Left forelimb (tissue), 1 donor: Measurements from ENCODE around the gene CARF.
A peak's percentile ranks its signal among the peaks of the same experiment; 100 is the strongest.
"Not testable (repeated sequence)": the region's sequence is repeated elsewhere in the genome, so short reads cannot be mapped to it uniquely, and the experiment has no call there.

Source experiments
- DNase-seq: peaks from one replicate; pipeline ENCODE4 v3.0.0-alpha.2; 2018; ENCODE audit warnings: low spot score

CARF gene, protein sequence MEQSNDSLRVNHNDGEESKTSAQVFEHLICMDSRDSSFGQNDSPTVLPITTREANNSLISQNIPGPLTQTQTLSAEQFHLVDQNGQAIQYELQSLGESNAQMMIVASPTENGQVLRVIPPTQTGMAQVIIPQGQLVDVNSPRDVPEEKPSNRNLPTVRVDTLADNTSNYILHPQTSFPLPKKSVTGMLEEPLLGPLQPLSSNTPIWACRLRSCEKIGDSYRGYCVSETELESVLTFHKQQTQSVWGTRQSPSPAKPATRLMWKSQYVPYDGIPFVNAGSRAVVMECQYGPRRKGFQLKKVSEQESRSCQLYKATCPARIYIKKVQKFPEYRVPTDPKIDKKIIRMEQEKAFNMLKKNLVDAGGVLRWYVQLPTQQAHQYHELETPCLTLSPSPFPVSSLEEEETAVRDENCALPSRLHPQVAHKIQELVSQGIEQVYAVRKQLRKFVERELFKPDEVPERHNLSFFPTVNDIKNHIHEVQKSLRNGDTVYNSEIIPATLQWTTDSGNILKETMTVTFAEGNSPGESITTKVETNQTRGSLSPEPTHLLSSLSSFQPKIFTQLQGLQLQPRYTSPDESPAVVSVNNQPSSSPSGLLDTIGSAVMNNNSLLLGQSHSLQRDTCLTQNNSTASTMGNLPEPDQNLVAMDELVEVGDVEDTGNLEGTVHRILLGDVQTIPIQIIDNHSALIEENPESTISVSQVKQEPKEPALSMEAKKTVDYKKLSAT

GRCh38 chr2:202911512-202912341 is at the start of gene CARF, which contains the start of gene WDR12:
Gene CARF, plus strand, starts transcription at chr2:202912275. Its CDS starts 29,628 bp downstream, at chr2:202941903.
Gene WDR12, minus strand, starts transcription at chr2:202911673. Its CDS starts 197 bp downstream, at chr2:202911476.
- peak; percentile 92 for DNase-seq

DNA sequence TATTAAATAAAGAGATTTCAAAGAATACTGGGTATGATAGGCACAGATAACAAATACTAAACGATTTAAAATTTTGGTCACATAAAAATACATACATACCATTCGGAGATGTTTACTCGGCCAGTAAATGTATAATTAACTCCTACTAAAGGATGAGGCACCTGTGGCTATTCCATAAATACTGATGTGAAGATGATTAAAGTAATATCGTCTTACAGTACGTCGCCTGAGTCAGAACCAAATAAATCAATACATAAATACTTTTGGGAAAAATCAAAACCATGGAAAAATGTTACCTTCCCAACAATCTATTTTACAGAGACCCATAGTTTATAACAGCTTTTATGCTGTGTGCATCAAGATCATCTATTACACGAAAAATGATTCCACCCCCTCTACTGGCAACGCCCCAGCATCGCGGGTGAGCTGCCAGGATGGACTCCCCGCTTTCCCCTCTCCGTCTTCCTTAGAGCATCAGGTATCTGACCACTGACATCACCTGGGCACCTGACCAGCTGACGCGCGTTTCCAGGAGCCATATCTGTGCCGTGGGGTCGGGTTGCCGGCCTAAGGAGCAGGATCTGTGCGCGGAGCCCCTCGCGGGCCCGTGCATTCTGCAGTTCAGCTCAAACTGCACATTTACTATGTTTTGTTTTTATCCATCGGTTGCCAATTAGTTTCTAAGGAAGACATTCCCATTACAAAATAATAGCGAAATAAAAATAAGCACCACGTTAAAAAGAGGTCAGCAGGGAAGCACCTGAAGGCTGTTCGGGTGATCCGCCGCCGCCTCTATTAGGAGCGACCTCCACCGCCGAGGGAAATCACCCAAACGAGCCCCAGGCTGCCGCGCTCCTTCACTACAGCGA is 41.4 kb upstream of the CARF start:
- DNase-seq, result peak; percentile 79

GRCh38 chr2:202871300-202872141 is 40.6 kb upstream of the CARF start, which contains the start of gene ICA1L:
Gene ICA1L, minus strand, starts transcription at chr2:202871766. Its CDS starts 42,757 bp downstream, at chr2:202829009.
- peak; percentile 87 for DNase-seq

DNA sequence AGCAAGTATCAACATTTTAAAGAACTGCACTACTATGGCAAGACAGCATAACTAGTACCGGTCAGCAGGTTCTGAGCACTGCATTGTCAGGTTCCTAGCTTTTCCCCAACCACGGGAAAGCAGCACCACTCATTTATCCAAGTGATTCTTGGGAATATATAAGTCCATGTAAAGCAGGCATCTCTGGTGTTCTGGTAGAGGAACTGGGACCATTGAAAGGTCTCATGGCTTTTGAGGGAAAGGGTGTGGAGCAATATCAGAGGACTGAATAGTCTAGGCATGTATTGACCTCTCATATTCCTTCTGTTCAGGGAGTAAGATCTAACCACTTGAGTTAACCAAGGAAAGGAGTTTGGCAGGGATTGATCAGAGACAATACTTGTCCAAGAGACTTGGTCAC is 34.4 kb upstream of the CARF start:
- no peak for DNase-seq

DNA sequence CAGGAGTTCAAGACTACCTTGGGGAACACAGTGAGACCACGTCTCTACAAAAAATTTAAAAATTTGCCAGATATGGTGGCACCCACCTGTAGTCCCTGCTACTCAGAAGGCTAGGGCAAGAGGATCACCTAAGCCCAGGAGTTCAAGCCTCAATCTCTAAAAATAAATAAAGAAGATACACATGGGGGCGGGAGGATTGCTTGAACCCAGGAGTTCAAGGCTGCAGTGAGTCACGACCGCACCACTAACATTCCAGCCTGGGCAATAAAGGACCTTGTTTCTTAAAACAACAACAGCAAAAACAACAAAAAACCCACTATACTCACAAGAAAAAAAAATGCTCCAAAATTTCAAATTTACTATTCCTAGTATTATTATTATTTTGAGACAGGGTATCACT is 30.5 kb upstream of the CARF start:
- DNase-seq, result no peak

DNA sequence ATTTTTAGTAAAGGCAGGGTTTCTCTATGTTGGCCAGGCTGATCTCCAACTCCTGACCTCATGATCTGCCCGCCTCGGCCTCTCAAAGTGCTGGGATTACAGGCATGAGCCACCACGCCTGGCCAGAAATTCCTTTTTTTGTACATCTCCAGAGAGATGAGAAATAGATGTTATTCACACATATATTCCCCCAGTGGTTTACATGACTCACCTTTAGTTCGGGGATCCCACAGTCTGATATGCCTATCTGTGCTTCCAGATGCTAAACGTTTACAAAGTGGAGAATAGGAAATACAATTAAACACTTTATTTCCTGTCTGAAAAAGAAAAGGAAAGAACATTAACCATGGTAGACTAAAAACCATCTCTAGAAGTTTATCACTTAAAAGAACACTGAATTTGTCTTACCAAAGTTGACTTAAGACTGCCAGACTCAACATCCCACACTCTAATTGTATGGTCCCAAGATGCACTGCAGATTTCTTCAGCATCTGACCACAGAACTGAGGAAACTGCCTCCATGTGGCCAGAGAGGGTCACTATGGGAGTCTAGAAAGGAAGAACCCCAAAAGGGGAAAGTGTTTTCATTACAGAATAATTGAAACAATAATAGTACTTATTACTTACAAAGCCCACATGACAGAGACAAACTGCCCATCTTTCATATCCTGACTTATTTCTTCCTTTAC is 27.9 kb upstream of the CARF start:
- no peak for DNase-seq

DNA sequence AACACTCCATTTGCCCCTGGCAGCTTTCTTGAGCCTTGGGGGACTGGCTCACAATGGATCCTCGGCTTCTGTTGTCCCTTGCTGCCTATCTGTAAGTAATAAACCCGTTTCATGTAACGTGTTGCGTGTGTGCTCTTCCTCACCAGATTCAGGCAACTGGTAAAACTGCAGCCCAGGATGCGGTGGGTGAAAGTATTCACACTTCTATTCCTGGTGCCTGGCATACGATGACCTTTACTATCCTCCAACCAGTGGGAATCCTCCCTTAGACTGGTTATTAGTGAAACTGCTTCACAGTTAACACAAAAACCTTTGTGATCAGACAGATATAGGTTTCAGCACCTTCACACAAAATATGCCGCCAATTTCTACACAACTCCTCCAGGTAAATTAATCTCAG is 26.9 kb upstream of the CARF start:
- no peak for DNase-seq

- not testable (repeated sequence) for DNase-seq
These were observed 6.6 kb upstream of the CARF start for GRCh38 chr2:202905507-202905906.

- no peak for DNase-seq
These were observed 3.9 kb upstream of the CARF start for GRCh38 chr2:202908186-202908585.

- DNase-seq, result no peak
These were observed 2.5 kb upstream of the CARF start for GRCh38 chr2:202909394-202910192.

DNA sequence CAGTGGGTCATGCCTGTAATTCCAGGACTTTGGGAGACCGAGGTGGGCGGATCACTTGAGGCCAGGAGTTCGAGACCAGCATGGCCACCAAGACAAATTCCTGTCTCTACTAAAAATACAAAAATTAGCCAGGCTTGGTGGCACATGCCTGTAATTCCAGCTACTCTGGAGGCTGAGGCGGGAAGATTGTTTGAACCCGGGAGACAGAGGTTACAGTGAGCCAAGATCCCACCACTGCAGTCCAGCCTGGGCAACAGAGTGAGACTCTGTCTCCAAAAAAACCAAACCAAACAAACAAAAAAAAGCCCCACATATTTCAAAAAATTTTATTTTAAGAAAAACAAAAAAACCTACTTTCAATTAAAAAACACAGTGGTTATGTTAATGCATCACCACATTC is 1.8 kb upstream of the CARF start:
- not testable (repeated sequence) for DNase-seq

- no peak for DNase-seq
These were observed 1.4 kb upstream of the CARF start for GRCh38 chr2:202910698-202911097.

- DNase-seq, result no peak
These were observed 918 bp upstream of the CARF start for GRCh38 chr2:202911203-202911511.

GRCh38 chr2:202912342-202913201 is 497 bp downstream of the CARF start:
- DNase-seq, result not testable (repeated sequence)

GRCh38 chr2:202918860-202919259 is 6.8 kb downstream of the CARF start:
- DNase-seq, result no peak

- DNase-seq, result no peak
These were observed 20.5 kb downstream of the CARF start for GRCh38 chr2:202932425-202933138.

DNA sequence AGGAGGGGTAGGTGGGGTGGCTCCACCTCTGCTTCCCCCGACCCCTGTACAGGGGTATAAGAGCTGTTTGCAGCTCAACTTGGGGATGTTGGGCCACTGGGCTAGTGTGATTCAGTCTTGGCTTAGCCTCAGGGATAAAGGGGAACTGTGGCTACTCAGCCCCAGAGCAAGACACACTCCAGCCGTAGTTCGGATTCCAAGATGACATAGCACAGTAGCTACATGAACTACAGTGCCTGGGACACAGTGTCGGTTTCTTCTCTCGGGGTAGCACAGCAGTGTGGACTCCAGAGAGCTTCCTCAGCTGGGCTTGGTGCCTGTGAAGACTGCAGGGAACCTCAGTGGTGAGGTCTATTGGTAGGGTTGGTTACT is 21.1 kb downstream of the CARF start:
- no peak for DNase-seq
